ENCODE results near the gene THSD4.

- TF ChIP-seq, protein P1, sequence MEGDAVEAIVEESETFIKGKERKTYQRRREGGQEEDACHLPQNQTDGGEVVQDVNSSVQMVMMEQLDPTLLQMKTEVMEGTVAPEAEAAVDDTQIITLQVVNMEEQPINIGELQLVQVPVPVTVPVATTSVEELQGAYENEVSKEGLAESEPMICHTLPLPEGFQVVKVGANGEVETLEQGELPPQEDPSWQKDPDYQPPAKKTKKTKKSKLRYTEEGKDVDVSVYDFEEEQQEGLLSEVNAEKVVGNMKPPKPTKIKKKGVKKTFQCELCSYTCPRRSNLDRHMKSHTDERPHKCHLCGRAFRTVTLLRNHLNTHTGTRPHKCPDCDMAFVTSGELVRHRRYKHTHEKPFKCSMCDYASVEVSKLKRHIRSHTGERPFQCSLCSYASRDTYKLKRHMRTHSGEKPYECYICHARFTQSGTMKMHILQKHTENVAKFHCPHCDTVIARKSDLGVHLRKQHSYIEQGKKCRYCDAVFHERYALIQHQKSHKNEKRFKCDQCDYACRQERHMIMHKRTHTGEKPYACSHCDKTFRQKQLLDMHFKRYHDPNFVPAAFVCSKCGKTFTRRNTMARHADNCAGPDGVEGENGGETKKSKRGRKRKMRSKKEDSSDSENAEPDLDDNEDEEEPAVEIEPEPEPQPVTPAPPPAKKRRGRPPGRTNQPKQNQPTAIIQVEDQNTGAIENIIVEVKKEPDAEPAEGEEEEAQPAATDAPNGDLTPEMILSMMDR (conservative IDR thresholded peaks at IDR 0.05; ENCODE audit: low read length), result no peak
- no peak for TF ChIP-seq EZH2phosphoT487 (IDR thresholded peaks at IDR 0.05; ENCODE audit: borderline replicate concordance, low read depth, low read length)
Measured at GRCh38 chr15:71456811-71457210, 341.5 kb downstream of the THSD4 start.
